HepG2 (cell line): Measurements from ENCODE around the gene MDH2. TPM values are rescaled to one million over a fixed set of nuclear protein-coding genes. Genes with fewer than 3 reads are reported as not detected.
"Not testable (repeated sequence)": the region's sequence is repeated elsewhere in the genome, so short reads cannot be mapped to it uniquely, and the experiment has no call there.

ENCODE experiments used
- BCL6 ChIP-seq: IDR thresholded peaks from 2 replicates; pipeline ENCODE4 v1.6.1; 2016; ENCODE audit warnings: missing genetic modification reagents, missing compliant biosample characterization
- CBX5 ChIP-seq: sonication (generic); formaldehyde crosslinking; IDR thresholded peaks from 2 replicates; pipeline ENCODE4 v1.4.0; 2020; ENCODE audit warnings: missing genetic modification reagents, borderline replicate concordance
- EP300 ChIP-seq, 3 experiments: sonication (generic) in 1 of 3; formaldehyde crosslinking in 1 of 3; IDR thresholded peaks; 2 replicates each; pipeline versions ENCODE4 v1.5.1 to v1.6.1; 2011 to 2020; ENCODE audit warnings: low read depth in 2 of 3, low read length in 2 of 3, borderline replicate concordance in 1 of 3, improper control_type of control experiment in 1 of 3, mild to moderate bottlenecking in 1 of 3, missing genetic modification reagents in 1 of 3, moderate library complexity in 1 of 3
- FOXA1 ChIP-seq, 2 experiments: fragments of 450-650 bp in 1 of 2; sonication (generic) in 1 of 2; formaldehyde crosslinking in 1 of 2; IDR thresholded peaks; 2 replicates each; pipeline versions ENCODE4 v1.4.0 to v1.6.1; 2016 to 2020; ENCODE audit warnings: missing genetic modification reagents in 1 of 2
- FOXA3 ChIP-seq: IDR thresholded peaks from 2 replicates; pipeline ENCODE4 v1.6.1; 2016; ENCODE audit warnings: missing genetic modification reagents, missing compliant biosample characterization
- HDAC1 ChIP-seq: sonication (generic); formaldehyde crosslinking; IDR thresholded peaks from 2 replicates; pipeline ENCODE4 v1.5.1; 2020; ENCODE audit warnings: mild to moderate bottlenecking, missing genetic modification reagents
- HDAC2 ChIP-seq: sonication (generic); formaldehyde crosslinking; IDR thresholded peaks from 2 replicates; pipeline ENCODE4 v1.4.0; 2020; ENCODE audit warnings: missing genetic modification reagents
- JUND ChIP-seq: sonication (generic); formaldehyde crosslinking; IDR thresholded peaks from 2 replicates; pipeline ENCODE4 v1.8.0; 2022; ENCODE audit warnings: mild to moderate bottlenecking, missing genetic modification reagents
- KLF6 ChIP-seq: IDR thresholded peaks from 2 replicates; pipeline ENCODE4 v1.8.0; 2016; ENCODE audit warnings: missing biosample characterization, missing genetic modification reagents
- KMT2B ChIP-seq: IDR thresholded peaks from 2 replicates; pipeline ENCODE4 v1.6.1; 2016; ENCODE audit warnings: missing genetic modification reagents, missing compliant biosample characterization
- LCORL ChIP-seq, 2 experiments: fragments of 450-650 bp in 1 of 2; sonication (generic) in 1 of 2; formaldehyde crosslinking in 1 of 2; IDR thresholded peaks; 2 replicates each; pipeline versions ENCODE4 v1.5.0 to v1.6.1; 2017 to 2020; ENCODE audit warnings: antibody characterized with exemption in 1 of 2, missing genetic modification reagents in 1 of 2
- MED1 ChIP-seq: sonication (generic); formaldehyde crosslinking; IDR thresholded peaks from 2 replicates; pipeline ENCODE4 v1.4.0; 2020; ENCODE audit warnings: missing genetic modification reagents
- MEIS2 ChIP-seq: sonication (generic); formaldehyde crosslinking; IDR thresholded peaks from 2 replicates; pipeline ENCODE4 v1.9.0; 2021; ENCODE audit warnings: mild to moderate bottlenecking, missing genetic modification reagents
- ZFP82 ChIP-seq: sonication (generic); formaldehyde crosslinking; IDR thresholded peaks from 2 replicates; pipeline ENCODE4 v1.5.1; 2020; ENCODE audit warnings: mild to moderate bottlenecking, missing genetic modification reagents, borderline replicate concordance
- ZFX ChIP-seq: sonication (generic); formaldehyde crosslinking; IDR thresholded peaks from 2 replicates; pipeline ENCODE4 v1.4.0; 2020; ENCODE audit warnings: mild to moderate bottlenecking, low read depth, missing genetic modification reagents, moderate library complexity
- ZMAT3 ChIP-seq: sonication (generic); formaldehyde crosslinking; conservative IDR thresholded peaks from 2 replicates; pipeline ENCODE4 v1.7.0; 2021; ENCODE audit warnings: missing genetic modification reagents
- ZNF24 ChIP-seq: fragments of 450-650 bp; IDR thresholded peaks from 2 replicates; pipeline ENCODE4 v1.6.1; 2017; ENCODE audit warnings: antibody characterized with exemption, mild to moderate bottlenecking
- ZNF670 ChIP-seq: sonication (generic); formaldehyde crosslinking; IDR thresholded peaks from 2 replicates; pipeline ENCODE4 v1.8.0; 2022; ENCODE audit warnings: mild to moderate bottlenecking, missing genetic modification reagents, borderline replicate concordance
- polyA plus RNA-seq, 8 experiments: library from polyadenylated mRNA; depleted of rRNA in 3 of 8; stranded (reverse) in 7 of 8; unstranded in 1 of 8; fragments of >200 nt; fragmentation: Illumina TruSeq in 4 of 8; extraction: Trizol in 4 of 8; gene quantifications; 2 replicates each; pipeline versions ENCODE4 v1.2.1 to v1.2.3, GENCODE V29; 2011 to 2016; ENCODE audit warnings: low read depth in 4 of 8, missing spikeins in 1 of 8, mixed read lengths in 1 of 8; ENCODE audit not compliant: insufficient read depth in 1 of 8
- total RNA-seq, 5 experiments: library from RNA; depleted of rRNA; stranded (reverse); fragments of >200 nt; fragmentation: Illumina TruSeq; extraction: Trizol; gene quantifications; 2 replicates each; pipeline ENCODE4 v1.2.3, GENCODE V29; 2016; ENCODE audit warnings: low read depth in 1 of 5
- TF ChIP-seq, protein P1 (sequence below): sonication (generic); formaldehyde crosslinking; IDR thresholded peaks from 2 replicates; pipeline ENCODE4 v1.8.1; 2023; ENCODE audit warnings: mild to moderate bottlenecking, moderate library complexity, missing genetic modification reagents
- TF ChIP-seq, protein P2 (sequence below): sonication (generic); formaldehyde crosslinking; IDR thresholded peaks from 2 replicates; pipeline ENCODE4 v1.5.0; 2020; ENCODE audit warnings: mild to moderate bottlenecking, missing genetic modification reagents, borderline replicate concordance
- TF ChIP-seq, protein P3 (sequence below): IDR thresholded peaks from 2 replicates; pipeline ENCODE4 v1.6.1; 2012; ENCODE audit warnings: inconsistent platforms
- TF ChIP-seq, protein P4 (sequence below): sonication (generic); formaldehyde crosslinking; IDR thresholded peaks from 2 replicates; pipeline ENCODE4 v1.9.0; 2022; ENCODE audit warnings: low read depth, missing genetic modification reagents

MDH2 gene
- total and polyA plus RNA-seq, 2 of the 13 experiments (the other 11 are each of a cell fraction or from before 2014, with no cell fraction given): 81.4 to 90.3 TPM

DNA sequence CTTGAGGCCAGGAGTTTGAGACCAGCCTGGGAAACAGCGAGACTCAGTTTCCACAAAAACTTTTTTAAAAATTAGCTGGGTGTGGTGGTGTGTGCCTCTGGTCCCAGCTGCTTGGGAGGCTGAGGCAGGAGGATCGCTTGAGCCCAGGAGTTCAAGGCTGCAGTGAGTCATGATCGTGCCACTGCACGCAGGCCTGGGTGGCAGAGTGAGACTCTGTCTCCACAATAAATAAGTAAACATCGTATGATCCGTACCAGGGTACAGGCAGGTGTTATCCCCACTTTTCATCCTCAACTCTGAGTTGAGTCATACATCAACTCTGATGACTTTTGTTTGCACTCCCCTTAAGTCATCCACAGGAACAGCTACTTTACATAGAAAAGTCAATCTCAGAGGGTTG lies 58.2 kb downstream of the MDH2 start (continued):
- TF ChIP-seq ZFX (CRISPR knock-in tag) (peak; percentile 45; the same call in 1 of the 2 replicates), CBX5 (CRISPR knock-in tag) (peak; percentile 20; the same call in 1 of the 2 replicates), KLF6 (CRISPR knock-in tag) (0 out of 2 replicates have a peak, but pooled peaks have one; percentile 25), LCORL (CRISPR knock-in tag; IDR thresholded peaks at IDR 0.05) (peak; percentile 66; the same call in 1 of the 2 replicates), ZNF670 (CRISPR knock-in tag) (0 out of 2 replicates have a peak, but pooled peaks have one; percentile 26), MED1 (CRISPR knock-in tag) (peak; percentile 76), KMT2B (CRISPR knock-in tag) (peak; percentile 26; the same call in 1 of the 2 replicates), FOXA1 (IDR thresholded peaks at IDR 0.05) (0 out of 2 replicates have a peak, but pooled peaks have one; percentile 14), FOXA1 (CRISPR knock-in tag; IDR thresholded peaks at IDR 0.05) (peak; percentile 58), HDAC1 (peak; percentile 55; the same call in 1 of the 2 replicates), MEIS2 (0 out of 2 replicates have a peak, but pooled peaks have one; percentile 22), EP300 (IDR thresholded peaks at IDR 0.05; ENCODE audit: low read depth in 2 of 2, low read length in 2 of 2) (peak; percentile 23 to 68; a peak in 2 of 4 replicates), EP300 (CRISPR knock-in tag; IDR thresholded peaks at IDR 0.05; ENCODE audit: borderline replicate concordance) (0 out of 2 replicates have a peak, but pooled peaks have one; percentile 48), ZNF24 (peak; percentile 38; the same call in 1 of the 2 replicates), ZFP82 (peak; percentile 48; the same call in 1 of the 2 replicates), ZMAT3 (CRISPR knock-in tag) (0 out of 2 replicates have a peak, but pooled peaks have one; percentile 53), HDAC2 (CRISPR knock-in tag) (peak; percentile 64; the same call in 1 of the 2 replicates), JUND (CRISPR knock-in tag) (peak; percentile 74), FOXA3 (CRISPR knock-in tag) (peak; percentile 87), BCL6 (CRISPR knock-in tag) (peak; percentile 37; the same call in 1 of the 2 replicates)
- TF ChIP-seq LCORL (IDR thresholded peaks at IDR 0.05): not testable (repeated sequence)
- TF ChIP-seq, protein P1, sequence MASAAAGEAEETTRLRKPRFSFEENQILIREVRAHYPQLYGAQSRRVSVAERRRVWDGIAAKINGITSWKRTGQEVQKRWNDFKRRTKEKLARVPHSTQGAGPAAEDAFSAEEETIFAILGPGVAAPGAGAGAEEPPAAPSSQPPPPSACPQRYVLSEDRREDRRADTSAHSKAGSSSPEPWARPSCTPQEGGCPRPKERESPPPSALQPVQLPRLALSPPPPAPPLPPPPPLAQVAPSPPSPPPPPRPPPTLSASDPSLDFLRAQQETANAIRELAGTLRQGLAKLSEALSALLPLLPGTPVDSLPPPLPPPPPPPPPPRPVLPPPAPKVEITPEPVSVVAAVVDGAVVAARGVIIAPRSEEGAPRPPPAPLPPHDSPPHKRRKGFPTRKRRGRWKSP: peak; percentile 44; the same call in 1 of the 2 replicates
- TF ChIP-seq, protein P2, sequence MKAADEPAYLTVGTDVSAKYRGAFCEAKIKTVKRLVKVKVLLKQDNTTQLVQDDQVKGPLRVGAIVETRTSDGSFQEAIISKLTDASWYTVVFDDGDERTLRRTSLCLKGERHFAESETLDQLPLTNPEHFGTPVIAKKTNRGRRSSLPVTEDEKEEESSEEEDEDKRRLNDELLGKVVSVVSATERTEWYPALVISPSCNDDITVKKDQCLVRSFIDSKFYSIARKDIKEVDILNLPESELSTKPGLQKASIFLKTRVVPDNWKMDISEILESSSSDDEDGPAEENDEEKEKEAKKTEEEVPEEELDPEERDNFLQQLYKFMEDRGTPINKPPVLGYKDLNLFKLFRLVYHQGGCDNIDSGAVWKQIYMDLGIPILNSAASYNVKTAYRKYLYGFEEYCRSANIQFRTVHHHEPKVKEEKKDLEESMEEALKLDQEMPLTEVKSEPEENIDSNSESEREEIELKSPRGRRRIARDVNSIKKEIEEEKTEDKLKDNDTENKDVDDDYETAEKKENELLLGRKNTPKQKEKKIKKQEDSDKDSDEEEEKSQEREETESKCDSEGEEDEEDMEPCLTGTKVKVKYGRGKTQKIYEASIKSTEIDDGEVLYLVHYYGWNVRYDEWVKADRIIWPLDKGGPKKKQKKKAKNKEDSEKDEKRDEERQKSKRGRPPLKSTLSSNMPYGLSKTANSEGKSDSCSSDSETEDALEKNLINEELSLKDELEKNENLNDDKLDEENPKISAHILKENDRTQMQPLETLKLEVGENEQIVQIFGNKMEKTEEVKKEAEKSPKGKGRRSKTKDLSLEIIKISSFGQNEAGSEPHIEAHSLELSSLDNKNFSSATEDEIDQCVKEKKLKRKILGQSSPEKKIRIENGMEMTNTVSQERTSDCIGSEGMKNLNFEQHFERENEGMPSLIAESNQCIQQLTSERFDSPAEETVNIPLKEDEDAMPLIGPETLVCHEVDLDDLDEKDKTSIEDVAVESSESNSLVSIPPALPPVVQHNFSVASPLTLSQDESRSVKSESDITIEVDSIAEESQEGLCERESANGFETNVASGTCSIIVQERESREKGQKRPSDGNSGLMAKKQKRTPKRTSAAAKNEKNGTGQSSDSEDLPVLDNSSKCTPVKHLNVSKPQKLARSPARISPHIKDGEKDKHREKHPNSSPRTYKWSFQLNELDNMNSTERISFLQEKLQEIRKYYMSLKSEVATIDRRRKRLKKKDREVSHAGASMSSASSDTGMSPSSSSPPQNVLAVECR (CRISPR knock-in tag): peak; percentile 35; the same call in 1 of the 2 replicates
- TF ChIP-seq, protein P3, sequence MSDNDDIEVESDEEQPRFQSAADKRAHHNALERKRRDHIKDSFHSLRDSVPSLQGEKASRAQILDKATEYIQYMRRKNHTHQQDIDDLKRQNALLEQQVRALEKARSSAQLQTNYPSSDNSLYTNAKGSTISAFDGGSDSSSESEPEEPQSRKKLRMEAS: 0 out of 2 replicates have a peak, but pooled peaks have one; percentile 19
- TF ChIP-seq, protein P4, sequence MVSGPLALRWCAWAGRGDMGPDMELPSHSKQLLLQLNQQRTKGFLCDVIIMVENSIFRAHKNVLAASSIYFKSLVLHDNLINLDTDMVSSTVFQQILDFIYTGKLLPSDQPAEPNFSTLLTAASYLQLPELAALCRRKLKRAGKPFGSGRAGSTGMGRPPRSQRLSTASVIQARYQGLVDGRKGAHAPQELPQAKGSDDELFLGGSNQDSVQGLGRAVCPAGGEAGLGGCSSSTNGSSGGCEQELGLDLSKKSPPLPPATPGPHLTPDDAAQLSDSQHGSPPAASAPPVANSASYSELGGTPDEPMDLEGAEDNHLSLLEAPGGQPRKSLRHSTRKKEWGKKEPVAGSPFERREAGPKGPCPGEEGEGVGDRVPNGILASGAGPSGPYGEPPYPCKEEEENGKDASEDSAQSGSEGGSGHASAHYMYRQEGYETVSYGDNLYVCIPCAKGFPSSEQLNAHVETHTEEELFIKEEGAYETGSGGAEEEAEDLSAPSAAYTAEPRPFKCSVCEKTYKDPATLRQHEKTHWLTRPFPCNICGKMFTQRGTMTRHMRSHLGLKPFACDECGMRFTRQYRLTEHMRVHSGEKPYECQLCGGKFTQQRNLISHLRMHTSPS: peak; percentile 91; the same call in 1 of the 2 replicates
